ENCODE results near the gene PDE10A. TPM values are rescaled to one million over a fixed set of nuclear protein-coding genes. Genes with fewer than 3 reads are reported as not detected.

Gene PDE10A
- total and polyA plus RNA-seq, 2 of the 4 experiments (the other 2 are of a cell fraction), result 3.4 to 12.4 TPM

GRCh38 chr6:165674155-165675029 lies 11.4 kb upstream of the PDE10A start:
- H4K8ac ChIP-seq (ENCODE audit: low read depth in 2 of 2, low read length in 2 of 2), result no peak overlapping the region
- 0 out of 2 replicates have a peak overlapping the region, but pooled peaks have one; percentile 26 for H3K14ac ChIP-seq (replicated peaks; ENCODE audit: low read depth, low read length)
- POLR2A ChIA-PET (ENCODE audit: unreplicated experiment), result interaction anchor here (0.6 kb wide), 1 partner anchor 9 kb away, joined by 3 read pairs; no protein-coding TSS in a partner anchor
- no peak overlapping the region for H2AFZ ChIP-seq (replicated peaks; ENCODE audit: low read length, poor library complexity)
- in situ Hi-C loops (cut with MboI; ENCODE audit: low sequenced_read_pairs) (no loop called here), intact Hi-C loops (cut with micrococcal nuclease) (no loop called here), dilution Hi-C loops (cut with HindIII; ENCODE audit: low sequenced_read_pairs, unreplicated experiment) (no loop called here)
- TF ChIP-seq POLR2A (IDR thresholded peaks at IDR 0.05; ENCODE audit: low read depth, low read length) (no peak), SMC3 (IDR thresholded peaks at IDR 0.05; ENCODE audit: low read depth, low read length) (no peak), BHLHE40 (IDR thresholded peaks at IDR 0.05; ENCODE audit: low read depth, low read length) (no peak), CTCF (conservative IDR thresholded peaks at IDR 0.05; ENCODE audit: low read depth, low read length) (no peak), MAZ (IDR thresholded peaks at IDR 0.05; ENCODE audit: borderline replicate concordance, low read depth, low read length) (no peak), CEBPB (IDR thresholded peaks at IDR 0.05; ENCODE audit: low read depth, low read length) (no peak), ELK1 (IDR thresholded peaks at IDR 0.05; ENCODE audit: borderline replicate concordance, low read depth, low read length) (no peak), NFE2L2 (IDR thresholded peaks at IDR 0.05; ENCODE audit: low read depth, low read length) (no peak), CHD1 (IDR thresholded peaks at IDR 0.05; ENCODE audit: low read depth, low read length) (no peak), RAD21 (IDR thresholded peaks at IDR 0.05; ENCODE audit: low read length) (no peak), USF2 (IDR thresholded peaks at IDR 0.05; ENCODE audit: low read depth, low read length) (no peak)
- no peaks in the 10 kb centered on the region for H3K27me3 ChIP-seq (ENCODE audit: control insufficient read depth, insufficient read depth, low read length)
- H3K4me3 ChIP-seq (ENCODE audit: insufficient read depth, low read depth, low read length), result no peak overlapping the region
- no peaks in the 10 kb centered on the region for H3K9me1 ChIP-seq (ENCODE audit: insufficient read depth, low read length)
- H4K5ac ChIP-seq (ENCODE audit: low read depth, low read length), result no peak overlapping the region
- CTCF ChIA-PET, result interaction anchor here (0.5 to 0.9 kb wide), 2 partner anchors 15 to 114 kb away, joined by 3 to 4 read pairs; no protein-coding TSS in a partner anchor
- H3K9ac ChIP-seq (ENCODE audit: low read depth, low read length), result no peak overlapping the region
- no peak overlapping the region for H3K4ac ChIP-seq (ENCODE audit: low read depth, low read length)
- 60% methylated on average over 1 of the region's 20 CpGs; no CpG with 5 or more reads in 1 of the 2 experiments for WGBS, 2 experiments (ENCODE audit: extremely low coverage in 2 of 2, insufficient read length in 1 of 2)
- DNase-seq, result no peak
- H2BK15ac ChIP-seq (ENCODE audit: low read depth, low read length), result no peak overlapping the region
- no peaks in the 10 kb centered on the region for H3K9me3 ChIP-seq (ENCODE audit: control insufficient read depth, insufficient read depth, low read length)
- H2BK120ac ChIP-seq (ENCODE audit: low read depth, low read length), result no peak overlapping the region
- H2BK5ac ChIP-seq (ENCODE audit: low read depth, low read length, poor library complexity, severe bottlenecking), result no peak overlapping the region
- peaks cover 2% of the 10 kb centered on the region for H3K4me1 ChIP-seq (ENCODE audit: control insufficient read depth, insufficient read depth, low read length)
- H3K23ac ChIP-seq (ENCODE audit: low read depth, low read length), result no peak overlapping the region
- H3K36me3 ChIP-seq (ENCODE audit: control insufficient read depth, insufficient read depth, low read length), result no peaks in the 10 kb centered on the region
- H3K4me2 ChIP-seq (ENCODE audit: low read depth, low read length), result no peak overlapping the region; the same call in 1 of the 2 replicates
- no peaks in the 10 kb centered on the region for H3K79me1 ChIP-seq (ENCODE audit: low read depth in 1 of 2, low read length in 2 of 2)
- peak overlapping the region; percentile 5; the same call in 1 of the 2 replicates for H2BK20ac ChIP-seq (ENCODE audit: low read depth, low read length)
- no peak for ATAC-seq (ENCODE audit: low read depth)
- no peak overlapping the region for H3K27ac ChIP-seq (ENCODE audit: insufficient read depth, low read length)
- no peak overlapping the region; the same call in 1 of the 2 replicates for H3K56ac ChIP-seq (ENCODE audit: extremely low read depth, insufficient read depth, low read length)
- no TSS peak for BruUV-seq (replicated peaks)
- no peaks in the 10 kb centered on the region for H4K20me1 ChIP-seq (ENCODE audit: insufficient read depth, low read length)
- H2AK9ac ChIP-seq (replicated peaks; ENCODE audit: low read depth, low read length, poor library complexity), result no peak overlapping the region
- H4K91ac ChIP-seq (ENCODE audit: insufficient read depth, low read depth, low read length), result no peak overlapping the region
- H2AK5ac ChIP-seq (ENCODE audit: low read depth, low read length), result no peak overlapping the region
- peak overlapping the region; percentile 25; the same call in 1 of the 2 replicates for H3K18ac ChIP-seq (ENCODE audit: low read depth, low read length)
